Transverse colon (tissue), 3 donors: Measurements from ENCODE around the gene TNS3.

Experiments
- CTCF ChIP-seq, 5 experiments: fragments of 200-600 bp in 3 of 5; fragments of 450-650 bp in 2 of 5; sonication (generic) in 3 of 5; IDR thresholded peaks; 1 replicate in 2 of 5; 2 replicates in 3 of 5; pipeline ENCODE4 v1.5.1; 2016 to 2017; ENCODE audit warnings: antibody characterized with exemption in 5 of 5, inconsistent platforms in 3 of 5, mild to moderate bottlenecking in 2 of 5, moderate library complexity in 1 of 5
- POLR2A ChIP-seq: fragments of 450-650 bp; IDR thresholded peaks from one replicate; pipeline ENCODE4 v1.6.1; 2016; ENCODE audit warnings: antibody characterized with exemption, mild to moderate bottlenecking, moderate library complexity

GRCh38 chr7:47601881-47602249 is 20.0 kb upstream of the TNS3 start:
- TF ChIP-seq POLR2A, result no peak
- TF ChIP-seq CTCF (IDR thresholded peaks at IDR 0.05), result no peak
